Inflammatory macrophage (primary cell): ENCODE data around the gene FAM200B.

Source experiments
- DNase-seq, 2 donors: peaks; one replicate each; pipeline ENCODE4 v3.0.0-alpha.2; 2020 to 2022

FAM200B gene

GRCh38 chr4:15668566-15669435, 12.8 kb upstream of the FAM200B start:
- DNase-seq, result no peak

DNA sequence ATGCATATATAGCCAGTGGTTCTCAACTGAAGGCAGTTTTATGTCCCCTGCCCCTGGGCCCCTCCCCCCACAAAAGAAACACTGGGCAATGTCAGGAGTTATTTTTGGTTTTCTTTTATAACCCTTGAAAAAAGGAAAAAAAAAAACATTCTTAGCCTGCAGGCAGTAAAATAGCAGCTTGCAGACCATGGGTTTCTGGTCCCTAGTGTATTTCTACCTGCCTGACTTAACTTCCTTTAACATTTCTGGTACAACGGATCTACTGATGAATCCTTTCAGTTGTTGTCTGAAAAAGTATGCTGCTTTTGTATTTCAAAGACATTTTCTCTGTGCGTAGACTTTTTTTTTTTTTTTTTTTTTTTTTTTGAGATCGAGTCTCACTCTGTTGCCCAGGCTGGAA, 11.1 kb upstream of the FAM200B start:
- DNase-seq, result no peak

- DNase-seq, result no peak
Measured at GRCh38 chr4:15672101-15672500, 9.5 kb upstream of the FAM200B start.

- no peak for DNase-seq
Measured at GRCh38 chr4:15673337-15673736, 8.3 kb upstream of the FAM200B start.

DNA sequence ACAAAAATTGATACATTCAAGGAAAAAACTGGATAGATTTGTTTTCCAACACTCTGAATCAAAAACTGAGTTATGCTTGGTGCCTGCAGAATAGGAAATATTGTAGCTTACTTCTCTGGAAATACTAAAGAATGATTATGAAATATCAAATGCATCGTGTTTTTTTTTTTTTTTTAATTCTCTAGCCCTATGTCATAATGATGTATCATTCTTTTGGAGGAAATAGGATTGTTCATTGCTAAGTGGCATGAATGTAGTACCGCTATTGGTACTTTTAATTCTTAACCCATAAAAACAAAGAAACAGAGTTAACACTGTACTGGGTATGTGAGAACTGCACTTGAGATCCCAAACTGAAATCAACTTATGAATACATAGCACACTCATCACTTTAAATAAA, 7.6 kb upstream of the FAM200B start:
- peak in 1 of 2 donors; percentile 76 for DNase-seq

DNA sequence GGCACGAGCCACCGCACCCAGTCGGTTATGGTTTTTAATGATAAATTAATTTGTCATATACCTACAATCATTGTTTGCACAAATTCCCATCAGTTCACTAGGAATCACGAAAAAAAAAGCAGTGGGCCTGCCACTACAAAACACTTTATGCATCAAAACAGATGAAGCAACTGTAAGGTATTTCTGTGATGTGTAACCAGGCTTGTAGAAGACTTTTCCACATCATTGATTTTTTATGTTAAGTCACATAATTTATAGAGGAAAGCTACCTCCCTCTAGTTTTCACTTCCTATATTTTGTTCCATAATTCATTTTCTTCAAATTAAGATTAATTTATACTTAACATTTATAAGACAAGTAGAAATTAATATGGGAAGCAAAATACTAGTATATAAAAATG, 6.7 kb upstream of the FAM200B start:
- DNase-seq, result no peak

- DNase-seq, result peak; percentile 43 to 59
Measured at GRCh38 chr4:15675356-15675755, 6.3 kb upstream of the FAM200B start.

GRCh38 chr4:15676039-15676438, 5.6 kb upstream of the FAM200B start:
- DNase-seq, result no peak

GRCh38 chr4:15676899-15677298, 4.7 kb upstream of the FAM200B start:
- DNase-seq, result no peak

DNA sequence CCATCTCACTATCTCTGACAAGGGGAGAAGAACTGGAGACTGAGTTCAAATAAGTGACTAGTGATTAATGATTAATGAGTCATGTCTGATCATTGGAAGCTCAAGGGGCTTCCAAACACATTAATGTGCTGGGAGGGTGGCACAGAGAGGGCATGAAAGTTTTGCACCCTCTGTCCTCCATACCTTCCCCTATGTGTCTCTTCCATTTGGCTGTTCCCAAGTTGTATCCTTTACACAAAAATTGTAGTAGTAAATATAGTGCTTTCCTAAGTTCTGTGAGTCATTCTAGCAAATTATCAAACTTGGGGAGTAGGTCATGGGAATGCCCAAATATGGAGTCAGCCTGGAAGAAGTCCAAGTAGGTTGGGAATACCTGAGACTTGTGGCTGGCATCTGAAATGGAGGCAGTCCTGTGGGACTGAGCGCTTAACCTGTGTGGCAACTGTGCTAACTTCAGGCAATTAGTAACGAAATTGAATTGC, 4.1 kb upstream of the FAM200B start:
- no peak for DNase-seq

GRCh38 chr4:15681067-15681371, 608 bp upstream of the FAM200B start:
- DNase-seq, result no peak

GRCh38 chr4:15682242-15683142, 865 bp downstream of the FAM200B start:
- peak in 1 of 2 donors; percentile 52 for DNase-seq

GRCh38 chr4:15683143-15683495, 1.5 kb downstream of the FAM200B start:
- DNase-seq, result peak; percentile 40 to 74

DNA sequence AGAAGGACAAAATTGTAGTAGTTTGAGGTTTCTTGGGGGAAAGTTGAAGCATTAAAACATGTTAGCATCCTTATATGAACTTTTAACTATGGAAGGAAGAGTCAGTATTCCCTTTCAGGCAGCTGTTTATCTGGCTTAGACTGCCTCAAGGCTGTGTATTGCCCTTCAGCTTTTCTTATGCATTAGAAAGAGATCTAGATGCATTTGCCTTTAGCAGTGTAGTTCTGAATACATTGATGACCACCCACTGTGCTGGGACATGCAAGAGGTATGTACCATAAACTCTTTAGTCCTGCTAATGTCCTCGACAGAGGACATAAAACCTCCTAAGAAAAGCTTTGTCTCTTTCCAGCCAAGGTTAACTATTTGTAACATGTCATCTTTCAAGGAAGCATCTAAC, 2.9 kb downstream of the FAM200B start:
- no peak for DNase-seq

DNA sequence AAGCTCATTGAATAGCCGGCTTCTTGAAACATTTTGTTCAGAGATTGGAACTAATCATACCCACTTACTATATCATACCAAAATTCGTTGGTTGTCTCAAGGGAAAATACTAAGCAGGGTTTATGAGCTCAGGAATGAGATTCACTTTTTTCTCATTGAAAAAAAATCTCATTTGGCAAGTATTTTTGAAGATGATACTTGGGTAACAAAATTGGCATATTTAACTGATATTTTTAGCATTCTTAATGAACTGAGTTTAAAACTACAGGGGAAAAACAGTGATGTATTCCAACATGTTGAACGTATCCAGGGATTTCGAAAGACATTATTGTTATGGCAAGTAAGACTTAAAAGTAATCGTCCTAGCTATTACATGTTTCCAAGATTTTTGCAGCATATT, 6.4 kb downstream of the FAM200B start:
- DNase-seq, result no peak

DNA sequence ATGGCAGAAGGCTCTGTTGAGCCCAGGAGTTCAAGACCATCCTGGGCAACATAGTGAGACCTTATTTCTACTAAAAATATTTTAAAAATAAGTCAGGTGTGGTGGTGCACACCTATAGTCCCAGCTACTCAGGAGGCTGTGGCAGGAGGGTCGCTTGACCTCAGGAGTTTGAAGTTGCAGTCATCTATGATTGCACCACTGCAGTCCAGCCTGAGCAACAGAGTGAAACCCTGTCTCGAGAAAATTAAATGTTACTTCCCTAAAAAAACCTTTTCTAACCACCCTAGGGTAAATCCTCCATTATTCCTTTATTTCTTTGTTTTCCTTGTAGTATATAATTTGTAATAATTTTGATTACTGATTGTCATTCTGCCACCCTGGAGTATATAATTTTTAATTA, 7.9 kb downstream of the FAM200B start:
- peak; percentile 82 to 86 for DNase-seq

- peak; percentile 70 to 93 for DNase-seq
Measured at GRCh38 chr4:15690020-15690809, 8.6 kb downstream of the FAM200B start.

DNA sequence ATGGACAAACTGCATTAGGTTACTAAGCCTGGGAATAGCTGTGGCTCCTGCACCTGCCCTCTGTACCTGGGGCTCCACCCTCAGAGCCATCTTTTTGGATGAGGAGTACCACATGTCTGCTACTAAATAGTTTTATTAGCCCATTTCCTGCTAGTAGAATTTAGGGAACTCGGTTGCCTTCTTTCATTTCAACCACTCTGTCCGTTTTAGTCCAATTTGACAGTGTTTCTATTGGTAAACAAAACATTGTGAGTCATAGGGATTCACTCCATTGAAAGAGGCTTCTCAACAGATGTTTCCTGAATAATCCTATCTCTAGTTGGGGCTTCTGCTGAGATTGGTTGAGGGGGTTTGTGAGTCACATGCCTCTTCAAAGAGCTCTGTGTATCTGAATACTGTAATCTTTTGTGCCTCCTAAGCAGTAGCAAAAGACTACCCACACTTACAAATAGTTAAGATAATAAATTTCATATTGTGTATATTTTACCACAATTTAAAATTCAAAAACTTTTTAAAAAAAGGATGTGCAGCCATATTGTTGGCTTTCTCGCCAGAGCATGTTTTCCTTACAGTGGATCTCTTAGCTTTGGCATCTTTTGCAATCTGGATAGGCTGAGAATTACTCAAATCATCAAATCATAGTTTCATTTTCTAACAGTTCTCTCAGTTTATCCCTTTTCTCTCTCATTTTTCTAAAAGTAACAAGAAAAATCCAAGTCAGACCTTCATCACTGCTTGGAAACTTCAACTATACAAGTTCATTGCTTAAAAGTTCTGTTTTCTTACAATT, 9.9 kb downstream of the FAM200B start:
- DNase-seq, result peak; percentile 24 to 66

DNA sequence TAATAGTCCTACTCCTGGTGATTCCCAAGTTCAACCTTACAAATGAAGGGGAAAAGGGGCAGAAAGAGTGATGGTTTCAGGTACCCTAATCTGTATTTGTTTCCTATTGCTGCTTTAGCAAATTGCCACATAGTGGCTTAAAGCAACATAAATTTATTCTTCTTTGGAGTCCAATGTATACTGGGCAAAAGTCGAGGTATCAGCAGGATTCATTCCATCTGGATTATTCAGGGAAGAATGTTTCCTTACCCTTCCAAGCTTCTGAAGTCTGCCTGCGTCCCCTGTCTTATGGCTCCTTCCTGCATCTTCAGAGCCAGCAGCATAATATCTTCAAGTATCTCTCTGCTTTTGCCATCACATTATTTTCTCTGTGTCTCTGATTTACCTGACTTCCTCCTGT, 11.0 kb downstream of the FAM200B start:
- no peak for DNase-seq

DNA sequence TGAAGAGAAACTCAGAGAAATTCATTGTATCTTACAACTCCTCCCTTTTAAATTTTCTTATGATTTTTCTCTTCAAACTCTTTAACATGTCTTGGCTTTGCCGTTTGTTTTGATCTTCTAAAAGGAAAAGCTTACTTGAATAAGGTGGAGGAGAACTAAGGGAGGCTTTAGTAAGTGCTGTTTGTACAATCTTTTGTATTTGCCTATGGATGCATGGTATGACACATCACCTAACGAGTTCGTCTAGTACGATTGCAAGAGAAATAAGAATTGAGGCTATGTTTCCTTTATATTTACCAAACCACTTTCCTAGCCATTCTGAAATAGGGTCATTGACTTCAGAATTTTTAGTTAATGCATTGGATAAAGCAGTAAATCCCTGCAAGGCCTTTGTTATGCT, 12.8 kb downstream of the FAM200B start:
- DNase-seq, result no peak

GRCh38 chr4:15695240-15695699, 13.6 kb downstream of the FAM200B start:
- no peak for DNase-seq

DNA sequence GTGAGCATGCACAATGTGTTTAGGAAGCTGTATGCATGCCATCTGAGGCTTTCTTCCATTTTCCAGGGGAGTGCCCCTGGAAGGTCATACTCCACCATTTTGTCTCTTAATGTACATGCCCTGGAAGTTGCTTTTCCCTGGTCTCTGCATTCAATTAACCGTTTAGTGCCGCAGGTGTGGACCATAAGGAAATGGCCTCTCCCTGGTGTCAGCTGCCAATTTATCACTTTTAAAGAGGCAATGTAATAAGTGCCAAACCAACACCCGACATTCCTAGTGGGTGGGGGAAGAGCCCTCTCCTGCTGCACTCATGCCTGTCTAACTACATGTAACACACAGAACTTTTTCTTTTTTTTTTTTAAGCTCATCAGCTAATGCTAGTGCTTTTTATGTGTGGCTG, 14.1 kb downstream of the FAM200B start:
- no peak for DNase-seq
